Kasumi-1 (cell line): ENCODE results near the gene FBXO27.
"Not testable (repeated sequence)": the region's sequence is repeated elsewhere in the genome, so short reads cannot be mapped to it uniquely, and the experiment has no call there.

ENCODE experiments used
- DNase-seq, 2 experiments: peaks; one replicate each; lab custom pipeline; 2025; lab: John Stamatoyannopoulos, UW

The FBXO27 gene, protein sequence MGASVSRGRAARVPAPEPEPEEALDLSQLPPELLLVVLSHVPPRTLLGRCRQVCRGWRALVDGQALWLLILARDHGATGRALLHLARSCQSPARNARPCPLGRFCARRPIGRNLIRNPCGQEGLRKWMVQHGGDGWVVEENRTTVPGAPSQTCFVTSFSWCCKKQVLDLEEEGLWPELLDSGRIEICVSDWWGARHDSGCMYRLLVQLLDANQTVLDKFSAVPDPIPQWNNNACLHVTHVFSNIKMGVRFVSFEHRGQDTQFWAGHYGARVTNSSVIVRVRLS

DNA sequence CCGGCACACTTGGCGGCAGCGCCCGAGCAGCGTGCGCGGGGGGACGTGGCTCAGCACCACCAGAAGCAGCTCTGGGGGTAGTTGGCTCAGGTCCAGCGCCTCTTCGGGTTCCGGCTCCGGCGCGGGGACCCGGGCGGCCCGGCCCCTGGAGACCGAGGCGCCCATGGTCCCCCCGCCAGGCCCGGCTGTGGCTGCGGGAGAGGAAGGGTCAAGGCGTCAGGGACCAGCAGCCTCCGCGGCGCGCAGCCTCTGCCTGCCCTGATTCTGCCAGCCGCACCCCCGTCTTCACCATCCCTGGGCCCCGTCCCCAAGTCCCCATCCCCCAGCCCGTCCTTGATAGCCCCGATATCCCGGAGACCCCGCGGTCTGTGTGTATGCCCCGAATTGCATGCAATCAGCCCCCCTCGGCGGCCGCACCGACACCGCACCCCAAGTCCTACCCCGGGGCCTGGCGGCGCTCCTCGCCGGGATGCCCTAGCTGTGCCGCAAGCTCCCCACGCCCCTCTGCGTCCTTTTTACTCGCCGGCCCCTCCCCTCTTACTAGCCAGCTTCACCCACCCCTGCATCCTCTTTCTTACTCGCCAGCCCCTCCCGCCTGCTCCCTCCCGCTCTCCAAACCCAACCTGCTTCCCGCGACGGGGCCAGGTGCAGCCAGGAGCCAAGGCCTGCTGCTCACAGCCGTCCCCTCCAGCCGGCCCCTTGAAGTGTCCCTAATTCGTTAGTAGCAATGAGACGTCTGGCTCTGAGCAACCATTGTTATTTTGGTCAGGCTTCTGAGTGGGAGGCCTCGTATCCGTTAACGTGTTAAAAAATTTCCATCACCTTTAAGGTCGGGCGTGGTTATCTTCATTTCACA lies at the start of gene FBXO27:
Gene FBXO27 (minus strand): TSS at position 487 of the 856 bp plus-strand sequence. CDS start 322 bp downstream, at position 165.
- no peak for DNase-seq

DNA sequence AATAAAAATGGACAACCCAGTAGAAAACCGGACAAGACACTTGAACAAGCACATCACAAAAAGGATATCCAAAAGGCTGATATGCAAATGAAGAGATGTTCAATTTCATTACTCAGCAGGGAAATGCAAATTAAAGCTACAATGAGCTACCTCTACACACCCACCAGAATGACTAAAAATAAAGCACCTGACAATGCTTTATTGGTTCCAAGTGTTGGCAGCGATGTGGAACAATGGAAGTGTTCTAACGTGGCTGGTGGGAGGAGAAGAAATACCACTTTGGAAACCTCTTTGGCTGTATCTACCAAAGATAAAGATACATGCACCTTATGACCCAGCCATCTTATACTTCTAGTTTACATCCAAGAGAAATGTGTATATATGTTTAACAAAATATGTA lies 48.1 kb upstream of the FBXO27 start:
- DNase-seq: no peak

DNA sequence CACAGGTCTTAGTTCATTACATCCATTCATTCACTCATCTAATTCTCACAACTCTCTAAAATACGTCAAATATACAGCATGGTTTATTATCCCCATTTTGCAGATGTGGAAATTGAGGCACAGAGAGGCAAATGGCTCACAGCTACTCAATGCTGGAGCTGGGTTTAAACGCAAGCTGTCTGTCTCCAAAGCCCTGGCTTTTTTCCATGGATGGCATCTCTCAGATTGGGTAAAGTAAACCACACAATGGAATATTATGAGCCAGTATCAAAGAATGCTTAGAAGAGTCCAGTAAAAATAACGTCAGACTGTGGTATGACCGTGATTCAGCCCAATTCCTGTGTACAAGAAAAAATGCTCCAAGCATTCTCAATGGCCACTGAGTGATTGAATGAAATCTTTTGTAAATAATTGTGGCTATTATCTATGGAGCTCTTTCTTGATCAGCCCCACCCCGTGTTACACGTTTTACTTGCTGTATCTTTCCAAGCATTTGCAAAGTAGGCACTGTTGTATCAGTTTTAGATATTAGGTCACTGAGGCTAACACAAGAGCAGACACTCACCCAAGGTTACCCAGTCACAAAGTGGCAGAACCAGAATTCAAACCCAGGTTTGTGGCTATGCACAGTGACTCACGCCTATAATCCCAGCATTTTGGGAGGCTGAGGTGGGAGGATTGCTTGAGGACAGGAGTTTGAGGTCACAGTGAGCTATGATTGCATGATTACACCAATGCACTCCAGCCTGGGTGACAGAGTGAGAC lies 46.3 kb upstream of the FBXO27 start:
- no peak for DNase-seq

DNA sequence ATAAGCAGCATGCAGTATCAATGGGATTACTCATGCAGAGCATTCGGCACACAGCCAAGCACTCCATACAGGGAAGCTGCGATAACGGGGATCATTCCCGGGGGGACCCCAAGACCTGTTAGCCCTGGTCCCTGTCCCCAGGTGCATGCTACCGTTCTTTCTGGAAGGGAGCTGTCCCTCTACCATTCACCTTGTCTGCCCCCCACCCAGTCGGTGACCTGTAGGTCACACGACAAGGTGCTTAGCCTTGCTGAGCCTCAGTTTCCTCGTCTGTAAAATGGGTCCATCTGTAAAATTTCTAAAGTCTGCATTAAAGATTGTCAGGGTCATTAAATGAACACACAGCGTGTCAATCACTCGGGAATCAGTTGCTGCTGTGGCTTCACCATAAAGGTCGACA lies 45.0 kb upstream of the FBXO27 start:
- no peak for DNase-seq

DNA sequence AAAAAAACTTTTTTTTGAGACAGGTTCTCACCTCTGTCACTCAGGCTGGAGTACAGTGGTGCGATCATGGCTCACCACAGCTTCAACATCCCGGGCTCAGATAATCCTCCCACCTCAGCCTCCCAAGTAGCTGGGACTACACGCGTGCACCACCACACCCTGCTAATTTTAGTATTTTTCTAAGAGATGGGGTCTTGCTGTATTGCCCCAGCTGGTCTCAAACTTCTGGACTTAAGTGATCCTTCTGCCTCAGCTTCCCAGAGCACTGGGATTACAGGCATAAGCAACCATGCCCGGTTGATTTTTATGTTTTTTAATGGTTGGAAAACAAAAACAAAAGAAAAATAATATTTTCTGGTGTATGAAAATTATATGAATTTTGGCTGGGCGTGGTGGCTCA lies 42.6 kb upstream of the FBXO27 start:
- DNase-seq: no peak

DNA sequence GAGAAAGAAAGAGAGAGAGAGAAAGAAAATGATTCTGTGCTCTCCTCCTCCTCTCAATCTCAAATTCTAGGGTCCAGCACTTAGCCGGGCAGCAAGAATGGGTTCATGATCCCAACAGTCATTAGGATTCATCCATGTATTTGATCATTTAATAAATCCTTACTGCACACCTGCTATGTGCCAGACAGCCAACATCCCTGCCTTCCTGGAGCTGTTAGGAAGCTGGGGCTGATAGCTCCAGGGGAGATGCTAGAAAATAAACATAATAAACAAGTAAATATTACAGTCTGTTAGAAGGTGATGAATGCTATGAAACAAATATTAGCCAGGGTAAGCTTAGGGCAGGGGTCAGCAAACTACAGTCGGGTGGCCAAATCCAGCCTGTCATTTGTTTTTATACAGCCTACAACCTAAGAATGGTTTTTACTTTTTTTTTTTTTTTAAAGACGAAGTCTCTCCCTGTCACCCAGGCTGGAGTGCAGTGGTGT lies 41.9 kb upstream of the FBXO27 start:
- no peak for DNase-seq

DNA sequence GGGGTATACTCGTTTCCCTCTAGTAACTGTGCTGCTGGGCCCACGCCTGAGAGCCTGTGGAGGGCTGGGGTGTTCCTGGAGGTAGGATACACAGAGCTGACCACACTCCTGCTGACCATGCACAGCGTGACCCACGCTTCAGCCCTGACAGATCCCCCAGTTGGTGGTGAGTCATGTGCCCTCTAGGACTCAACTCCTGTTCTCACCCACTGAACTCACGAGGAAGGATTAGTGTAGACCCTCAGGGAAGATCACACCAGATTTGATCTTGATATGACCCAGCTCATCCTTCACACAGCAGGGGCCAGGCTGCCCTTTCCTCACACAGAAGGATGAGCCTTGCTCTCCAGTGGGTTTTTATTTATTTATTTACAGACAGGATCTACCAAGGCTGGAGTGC lies 38.5 kb upstream of the FBXO27 start:
- DNase-seq: no peak

DNA sequence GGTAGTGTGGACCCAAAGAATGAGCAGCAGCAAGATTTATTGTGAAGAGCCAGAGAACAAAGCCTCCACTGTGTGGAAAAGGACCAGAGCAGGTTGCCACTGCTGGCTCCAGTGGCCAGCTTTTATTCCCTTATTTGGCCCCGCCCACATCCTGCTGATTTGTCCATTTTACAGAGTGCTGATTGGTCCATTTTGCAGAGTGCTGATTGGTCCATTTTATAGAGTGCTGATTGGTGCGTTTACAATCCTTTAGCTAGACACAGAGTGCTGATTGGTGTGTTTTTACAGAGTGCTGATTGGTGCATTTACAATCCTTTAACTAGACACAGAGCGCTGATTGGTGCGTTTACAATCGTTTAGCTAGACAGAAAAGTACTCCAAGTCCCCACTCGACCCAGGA lies 35.9 kb upstream of the FBXO27 start:
- not testable (repeated sequence) for DNase-seq

DNA sequence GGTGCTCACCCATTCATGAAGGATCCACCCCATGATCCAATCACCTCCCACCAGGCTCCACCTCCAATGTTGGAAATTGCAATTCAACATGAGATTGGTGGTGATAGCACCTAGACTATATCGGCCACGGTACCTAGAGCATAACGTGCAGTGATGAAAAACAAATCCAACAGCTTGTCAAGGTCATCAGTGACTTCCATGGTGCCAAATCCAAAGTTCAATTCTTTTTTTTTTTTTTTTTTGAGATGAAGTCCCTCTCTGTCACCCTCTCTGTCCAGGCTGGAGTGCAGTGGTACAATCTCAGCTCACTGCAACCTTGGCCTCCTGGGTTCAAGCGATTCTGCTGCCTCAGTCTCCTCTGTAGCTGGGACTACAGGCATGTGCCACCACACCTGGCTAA lies 34.8 kb upstream of the FBXO27 start:
- no peak for DNase-seq

DNA sequence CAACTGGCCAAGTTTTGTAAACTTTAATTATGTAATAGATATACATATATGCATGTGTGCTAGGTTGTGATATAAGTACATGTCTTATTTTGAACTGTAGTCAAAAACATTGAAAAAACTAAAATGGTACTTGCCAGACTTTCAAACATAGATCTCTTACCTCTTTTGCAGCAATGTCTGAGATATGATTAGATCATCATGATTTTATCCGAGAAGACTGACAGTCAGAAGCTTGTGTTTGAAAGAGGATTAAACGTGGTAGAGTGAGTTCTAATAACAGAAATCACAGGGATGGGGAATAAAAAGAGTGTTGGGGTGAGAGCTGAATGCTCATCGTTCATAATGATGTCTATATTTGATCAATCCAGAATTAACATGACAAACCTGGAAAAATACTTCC lies 33.6 kb upstream of the FBXO27 start:
- no peak for DNase-seq

DNA sequence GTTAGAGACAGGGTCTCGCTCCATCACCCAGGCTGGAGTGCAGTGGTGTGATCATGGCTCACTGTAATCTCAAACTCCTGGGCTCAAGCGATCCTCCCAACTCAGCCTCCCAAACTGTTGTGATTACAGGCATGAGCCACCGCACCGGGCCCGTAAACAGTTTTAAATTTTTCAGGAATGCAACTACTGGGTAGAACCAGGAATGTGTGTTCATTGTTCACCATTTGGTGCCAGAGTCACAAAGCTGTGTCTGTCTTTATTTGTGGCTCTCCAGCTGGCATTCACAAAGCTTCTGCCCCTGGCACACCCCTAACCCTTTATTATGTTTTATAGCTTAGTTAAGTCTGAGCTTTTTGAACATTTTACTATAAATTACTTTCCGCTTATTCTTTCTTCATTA lies 32.1 kb upstream of the FBXO27 start:
- DNase-seq: no peak

DNA sequence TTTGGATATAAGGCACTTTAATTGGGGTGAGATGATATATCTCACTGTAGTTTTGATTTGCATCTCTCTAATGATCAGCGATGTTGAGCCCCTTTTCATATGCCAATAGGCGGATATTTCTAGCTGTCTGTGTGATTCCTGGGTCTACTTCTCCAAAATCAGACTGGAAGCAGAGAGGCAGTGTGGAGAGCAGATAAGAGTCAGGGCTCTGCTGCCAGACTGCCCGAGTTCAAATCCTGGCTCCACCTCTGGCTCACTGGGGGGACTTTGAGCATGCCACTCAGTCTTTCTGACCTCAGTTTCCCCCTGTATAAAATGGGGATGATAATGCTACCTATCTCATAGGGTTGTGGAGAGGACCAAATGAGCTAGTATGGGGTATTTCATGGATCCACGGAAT lies 27.8 kb upstream of the FBXO27 start:
- no peak for DNase-seq

DNA sequence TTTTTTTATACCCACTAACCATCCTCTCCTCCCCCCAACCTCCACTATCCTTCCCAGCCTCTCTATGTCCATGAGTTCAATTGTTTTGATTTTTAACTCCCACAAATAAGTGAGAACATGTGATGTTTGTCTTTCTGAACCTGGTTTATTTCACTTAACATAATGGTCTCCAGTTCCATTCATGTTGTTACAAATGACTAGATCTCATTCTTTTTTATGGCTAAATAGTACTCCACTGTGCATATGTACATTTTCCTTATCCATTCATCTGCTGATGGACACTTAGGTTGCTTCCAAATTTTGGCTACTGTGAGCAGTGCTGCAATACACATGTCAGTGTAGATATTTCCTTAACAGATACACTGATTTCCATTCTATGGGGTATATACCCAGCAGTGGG lies 27.0 kb upstream of the FBXO27 start:
- DNase-seq: no peak

DNA sequence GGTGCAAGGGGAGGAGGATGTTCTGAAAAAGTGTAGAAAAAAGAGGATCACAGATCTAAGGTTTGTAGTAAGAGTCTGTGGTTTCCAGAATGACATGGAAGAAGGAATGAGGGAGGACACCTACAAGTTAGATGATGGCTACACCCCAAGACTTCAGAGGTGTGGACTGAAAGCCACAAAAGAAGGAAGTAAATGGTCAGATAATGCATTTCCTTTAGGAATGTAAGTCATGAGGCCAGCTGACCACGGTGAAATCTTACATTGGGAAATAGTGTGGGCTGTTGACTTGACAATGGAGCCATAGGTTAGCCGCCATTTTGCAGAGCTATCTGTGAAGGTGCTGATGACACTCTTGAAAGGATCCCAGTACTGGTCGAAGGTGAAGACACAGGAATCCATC lies 25.3 kb upstream of the FBXO27 start:
- no peak for DNase-seq

DNA sequence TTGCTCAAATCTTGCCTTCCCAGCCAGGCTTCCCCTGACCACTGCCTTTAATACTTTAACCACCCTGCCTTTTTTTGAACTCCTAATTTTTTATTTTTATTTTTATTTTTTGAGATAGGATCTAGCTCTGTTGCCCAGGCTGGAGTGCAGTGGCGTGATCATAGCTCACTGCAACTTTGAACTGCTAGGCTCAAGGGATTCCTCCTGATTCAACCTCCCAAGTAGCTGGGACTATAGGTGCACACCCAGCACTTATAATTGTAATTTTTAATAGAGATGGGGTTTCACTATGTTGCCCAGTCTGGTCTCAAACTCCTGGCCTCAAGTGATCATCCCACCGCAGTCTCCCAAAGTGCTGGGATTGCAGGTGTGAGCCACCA lies 21.7 kb upstream of the FBXO27 start:
- no peak for DNase-seq

DNA sequence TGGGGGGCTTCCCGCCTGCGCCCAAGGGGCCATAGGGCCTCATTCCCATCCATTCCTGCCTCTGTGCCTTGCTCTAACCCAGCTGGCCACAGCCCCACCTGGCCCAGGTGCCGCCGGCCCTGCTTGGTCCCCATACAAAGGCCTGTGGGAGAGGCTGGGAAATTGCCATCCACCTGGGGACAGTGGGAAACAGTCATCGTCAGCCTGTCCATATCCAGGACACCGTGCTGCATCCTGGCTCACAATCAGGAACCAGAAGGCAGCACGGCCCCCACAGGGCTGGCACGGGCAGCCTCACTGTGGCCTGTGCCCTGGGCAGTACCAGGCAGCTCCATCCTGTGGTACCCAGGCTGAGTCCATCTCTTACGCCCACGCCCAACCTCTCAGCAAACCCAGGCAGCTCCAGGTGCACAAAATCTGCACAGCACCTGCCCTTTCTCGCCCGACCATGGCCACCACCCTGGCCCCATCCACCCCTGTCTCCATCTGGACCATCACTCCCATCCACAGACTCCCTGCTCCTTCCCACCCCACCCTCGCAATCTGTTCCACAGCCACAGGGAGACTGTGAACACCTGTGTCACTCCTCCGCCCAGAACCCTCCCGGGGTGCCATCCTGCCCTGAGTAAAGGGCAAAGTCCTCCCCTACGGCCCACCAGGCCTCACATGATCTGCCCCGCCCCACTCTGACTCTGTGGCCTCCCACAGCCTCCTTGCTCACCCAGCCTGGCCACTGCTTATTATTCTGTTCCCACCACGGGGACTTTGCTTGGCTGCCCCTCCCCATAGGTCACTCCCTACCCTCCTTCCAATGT lies 21.1 kb upstream of the FBXO27 start:
- DNase-seq: no peak

DNA sequence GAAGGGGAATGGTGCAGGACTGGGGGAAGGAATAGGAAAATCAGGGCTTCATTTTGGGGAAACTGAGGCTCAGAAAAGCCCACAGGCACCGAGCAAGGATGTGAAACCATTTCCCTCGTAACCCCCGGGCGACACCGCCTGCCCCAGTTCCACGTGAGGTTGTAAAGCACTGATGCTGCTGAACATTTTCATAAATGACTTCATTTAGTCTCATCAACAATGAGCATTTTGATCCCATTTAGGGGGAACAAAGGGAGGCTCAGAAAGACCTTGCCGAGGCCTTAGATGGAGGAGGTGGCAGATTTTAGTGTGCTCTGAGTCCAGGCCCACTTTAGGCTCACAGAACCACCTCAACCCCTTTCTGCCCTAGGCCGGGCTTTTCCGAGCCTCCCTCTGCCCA lies 20.5 kb upstream of the FBXO27 start:
- DNase-seq: no peak

DNA sequence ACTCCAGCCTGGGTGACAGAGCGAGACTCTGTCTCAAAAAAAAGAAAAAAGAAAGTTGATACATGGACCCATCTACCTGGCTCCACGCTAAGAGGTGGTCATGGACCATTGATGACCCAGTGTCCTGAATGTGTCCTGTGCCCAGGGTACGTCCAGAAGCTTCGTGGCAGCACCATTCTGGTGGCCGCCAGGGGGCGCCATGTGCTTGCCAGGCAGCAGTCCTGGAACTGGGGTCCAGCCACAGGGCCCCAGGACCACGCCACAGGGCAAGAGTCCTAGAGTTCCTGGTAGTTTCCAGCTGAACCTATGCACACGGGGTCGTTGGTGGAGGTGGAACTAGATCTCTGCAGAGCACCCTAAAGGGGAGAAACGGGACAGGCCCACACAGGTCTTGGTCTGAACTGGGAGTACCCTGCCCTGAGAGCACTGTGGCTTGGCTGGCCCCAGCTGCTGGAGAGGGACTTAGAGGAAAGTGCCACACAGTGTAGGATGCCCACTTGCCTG lies 19.9 kb upstream of the FBXO27 start:
- peak; percentile 12 to 25 for DNase-seq

DNA sequence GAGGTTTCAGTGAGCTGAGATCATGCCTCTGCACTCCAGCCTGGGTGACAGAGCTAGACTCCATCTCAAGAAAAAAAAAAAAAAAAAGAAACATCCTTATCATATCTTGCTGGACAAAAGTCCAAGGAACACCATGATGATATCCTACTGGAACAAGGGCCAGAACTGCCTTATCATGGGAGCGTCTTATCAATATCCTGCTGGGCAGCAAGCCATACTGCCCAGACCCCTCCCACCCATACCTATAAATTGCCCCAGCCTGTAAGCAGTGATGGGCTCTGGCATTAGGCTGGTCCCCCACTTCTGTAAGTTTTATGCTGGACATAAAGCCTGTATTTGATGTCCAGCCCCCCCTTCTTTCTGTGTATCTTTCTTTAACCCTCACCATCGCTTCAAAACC lies 14.7 kb upstream of the FBXO27 start:
- no peak for DNase-seq

DNA sequence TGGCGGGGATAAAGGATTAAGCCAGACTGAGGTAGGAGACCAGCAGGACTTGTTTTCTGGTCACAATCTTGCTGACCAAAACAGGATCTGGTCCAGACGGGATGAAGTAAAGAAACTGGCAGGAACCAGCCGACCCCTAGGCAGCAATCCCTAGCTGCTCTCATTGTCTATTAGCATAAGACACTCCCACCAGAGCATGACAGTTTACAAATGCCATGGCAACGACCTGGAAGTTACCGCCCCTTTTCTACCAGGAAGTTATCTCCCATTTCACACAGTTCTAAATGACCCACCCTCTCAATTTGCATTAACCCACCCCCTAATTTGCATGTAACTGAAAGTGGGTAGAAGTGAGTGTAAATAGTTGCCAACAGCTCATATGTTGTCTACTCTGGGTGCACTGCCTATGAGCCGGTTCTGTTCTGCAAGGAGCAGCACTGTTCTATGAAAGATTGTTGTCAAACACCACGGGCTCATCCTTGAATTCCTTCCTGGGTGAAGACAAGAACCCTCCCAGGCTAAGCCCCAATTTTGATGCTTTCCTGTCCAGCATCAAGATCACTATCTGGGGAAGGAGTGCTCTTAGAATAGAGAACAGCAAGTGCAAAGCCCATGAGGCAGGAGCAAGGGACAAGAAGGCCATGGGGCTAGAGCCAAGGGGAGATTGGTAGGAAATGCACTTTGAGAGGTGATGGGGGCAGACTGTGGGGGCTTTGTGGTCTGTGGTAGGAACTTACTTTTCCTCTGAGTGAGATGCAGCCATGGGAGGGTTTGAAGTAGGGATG lies 13.9 kb upstream of the FBXO27 start:
- no peak for DNase-seq

DNA sequence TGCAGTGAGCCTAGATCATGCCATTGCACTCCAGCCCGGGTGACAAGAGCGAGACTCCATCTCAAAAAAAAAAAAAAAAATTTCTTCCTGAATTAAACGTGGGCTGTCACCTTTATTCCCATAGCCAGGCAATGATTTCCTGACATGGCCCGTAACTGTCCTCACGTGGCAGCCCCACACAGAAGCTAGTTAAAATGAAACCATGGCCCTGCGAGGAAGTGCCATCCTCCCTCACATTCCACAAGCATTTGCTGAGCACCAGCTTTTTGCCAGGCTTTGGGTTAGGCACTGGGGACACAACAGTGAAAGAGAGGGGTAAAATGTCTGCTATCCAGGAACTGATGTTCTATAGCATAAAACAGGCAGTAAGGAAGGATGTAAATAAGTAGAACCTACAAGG lies 13.2 kb upstream of the FBXO27 start:
- DNase-seq: no peak
